Embryonic facial prominence (tissue), 1 donor: ENCODE data around the gene NADSYN1.

Experiments used
- DNase-seq: peaks from one replicate; pipeline ENCODE4 v3.0.0-alpha.2; 2016; ENCODE audit errors: extremely low spot score

The NADSYN1 gene

GRCh38 chr11:71433648-71434450, 19.2 kb upstream of the NADSYN1 start:
- no peak for DNase-seq

GRCh38 chr11:71434576-71435130, 18.4 kb upstream of the NADSYN1 start:
- no peak for DNase-seq

GRCh38 chr11:71435278-71435951, 17.6 kb upstream of the NADSYN1 start:
- no peak for DNase-seq

GRCh38 chr11:71436861-71437260, 16.1 kb upstream of the NADSYN1 start:
- no peak for DNase-seq

GRCh38 chr11:71437399-71437798, 15.6 kb upstream of the NADSYN1 start:
- no peak for DNase-seq

GRCh38 chr11:71437879-71438278, 15.1 kb upstream of the NADSYN1 start:
- DNase-seq = no peak

- no peak for DNase-seq
These were observed 14.4 kb upstream of the NADSYN1 start for GRCh38 chr11:71438650-71439049.

GRCh38 chr11:71440021-71440755, 12.8 kb upstream of the NADSYN1 start:
- DNase-seq = no peak

GRCh38 chr11:71441251-71441650, 11.8 kb upstream of the NADSYN1 start:
- DNase-seq = no peak

- DNase-seq = no peak
These were observed 10.9 kb upstream of the NADSYN1 start for GRCh38 chr11:71442123-71442522.

- no peak for DNase-seq
These were observed 10.1 kb upstream of the NADSYN1 start for GRCh38 chr11:71442880-71443279.

GRCh38 chr11:71443736-71444445, 9.1 kb upstream of the NADSYN1 start:
- DNase-seq = no peak

- DNase-seq = no peak
These were observed 8.2 kb upstream of the NADSYN1 start for GRCh38 chr11:71444811-71445210.

- no peak for DNase-seq
These were observed 6.9 kb upstream of the NADSYN1 start for GRCh38 chr11:71446150-71446549.

GRCh38 chr11:71446942-71447688, 5.9 kb upstream of the NADSYN1 start:
- DNase-seq = no peak

GRCh38 chr11:71447791-71448256, 5.2 kb upstream of the NADSYN1 start:
- no peak for DNase-seq

- peak; percentile 78 for DNase-seq
These were observed 4.5 kb upstream of the NADSYN1 start, which contains the start of gene DHCR7 for GRCh38 chr11:71448257-71449171. DHCR7 (minus strand) TSS chr11:71448393; CDS start chr11:71444952, 3,441 bp downstream.

- no peak for DNase-seq
These were observed 3.4 kb upstream of the NADSYN1 start for GRCh38 chr11:71449596-71449995.

- no peak for DNase-seq
These were observed 2.5 kb upstream of the NADSYN1 start for GRCh38 chr11:71450507-71450906.

- DNase-seq = no peak
These were observed 2.1 kb upstream of the NADSYN1 start for GRCh38 chr11:71450939-71451338.
